ENCODE measurements around the gene RCAN1.
"Not testable (repeated sequence)": the region's sequence is repeated elsewhere in the genome, so short reads cannot be mapped to it uniquely, and the experiment has no call there.

Gene RCAN1

DNA sequence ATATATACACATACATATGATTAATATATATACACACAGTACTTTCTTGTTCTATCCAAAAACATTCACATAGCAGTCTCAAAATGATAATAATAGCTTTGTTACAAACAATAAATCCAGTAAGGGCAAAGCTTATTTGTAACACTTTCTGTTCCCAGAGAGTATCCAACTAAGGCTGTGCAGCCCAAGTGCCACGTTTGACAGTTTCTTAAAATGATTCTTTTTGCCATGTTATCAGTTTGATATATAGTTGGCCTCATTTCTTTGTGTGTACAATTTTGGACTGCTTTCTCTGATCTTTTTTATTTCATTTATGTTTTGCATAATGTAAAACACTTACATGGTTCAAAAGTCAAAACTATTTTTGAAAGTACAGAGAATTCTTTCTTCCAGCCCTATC, 114.7 kb downstream of the RCAN1 start:
- Histone ChIP-seq H3K27me3 (ENCODE audit: insufficient read depth, low read length) (peaks cover 80% of the 10 kb centered on the region), H2AFZ (ENCODE audit: low read length, unreplicated experiment) (no peak overlapping the region), H3K27ac (ENCODE audit: low read depth, low read length) (no peak overlapping the region), H3K36me3 (ENCODE audit: insufficient read depth, low read length) (no peaks in the 10 kb centered on the region), H3K4me3 (ENCODE audit: low read depth, low read length) (no peak overlapping the region), H3K79me2 (ENCODE audit: control insufficient read depth, insufficient read depth, low read length, unreplicated experiment) (no peaks in the 10 kb centered on the region), H3K4me1 (ENCODE audit: control insufficient read depth, insufficient read depth, low read length, unreplicated experiment) (no peaks in the 10 kb centered on the region)

DNA sequence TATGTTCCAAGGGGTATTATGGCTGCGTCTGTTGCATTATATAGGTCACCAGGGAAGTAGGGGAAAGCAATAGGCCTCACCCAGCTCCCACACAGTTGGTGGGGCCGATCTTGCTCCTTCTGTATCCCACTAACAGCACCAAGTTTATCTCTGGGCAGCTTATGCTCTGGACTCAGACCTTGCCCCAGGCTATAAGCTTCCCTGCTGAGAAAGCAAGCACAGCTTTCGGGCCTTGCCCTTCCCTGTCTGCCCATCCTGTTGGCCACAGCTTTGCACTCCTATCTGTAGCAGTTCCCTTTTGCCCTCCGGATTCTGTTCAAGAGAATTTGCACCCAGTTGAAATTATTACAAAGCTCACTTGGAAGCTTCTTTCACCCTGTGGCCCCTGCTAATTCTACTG, 115.8 kb downstream of the RCAN1 start:
- no peaks in the 10 kb centered on the region for H3K4me1 ChIP-seq (ENCODE audit: control insufficient read depth, insufficient read depth, low read length, unreplicated experiment)

DNA sequence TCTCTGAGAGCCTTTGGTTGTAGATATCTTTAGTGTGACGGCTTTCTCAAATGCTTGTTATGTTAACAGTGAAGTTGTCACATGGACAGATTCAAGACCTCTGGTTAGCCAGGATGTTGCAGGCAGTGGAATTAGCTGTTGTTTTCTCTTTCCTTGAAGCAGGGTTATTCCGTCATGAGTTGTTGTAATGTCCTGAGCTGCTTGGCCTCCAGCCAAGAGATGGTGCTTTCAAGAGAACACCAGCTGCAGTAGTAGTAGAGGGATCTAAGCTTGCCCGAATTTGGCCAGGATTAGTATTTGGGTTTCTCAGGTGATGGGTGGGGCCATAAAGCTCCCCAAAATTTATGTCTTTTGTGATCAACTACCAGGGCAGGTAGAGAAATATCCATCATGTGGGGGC, 116.3 kb downstream of the RCAN1 start:
- H3K27ac ChIP-seq (ENCODE audit: low read depth, low read length): no peak overlapping the region
- no peaks in the 10 kb centered on the region for H3K36me3 ChIP-seq (ENCODE audit: insufficient read depth, low read length)
- no peaks in the 10 kb centered on the region for H3K79me2 ChIP-seq (ENCODE audit: control insufficient read depth, insufficient read depth, low read length, unreplicated experiment)
- peaks cover 69% of the 10 kb centered on the region for H3K27me3 ChIP-seq (ENCODE audit: insufficient read depth, low read length)
- H3K4me1 ChIP-seq (ENCODE audit: control insufficient read depth, insufficient read depth, low read length, unreplicated experiment): no peaks in the 10 kb centered on the region
- no peak overlapping the region for H3K4me3 ChIP-seq (ENCODE audit: low read depth, low read length)
- no peak overlapping the region for H2AFZ ChIP-seq (ENCODE audit: low read length, unreplicated experiment)

More for the DNA sequence above, 115.8 kb downstream of the RCAN1 start:
- Histone ChIP-seq H3K27ac (ENCODE audit: low read depth, low read length) (no peak overlapping the region), H2AFZ (ENCODE audit: low read length, unreplicated experiment) (no peak overlapping the region), H3K79me2 (ENCODE audit: control insufficient read depth, insufficient read depth, low read length, unreplicated experiment) (no peaks in the 10 kb centered on the region), H3K36me3 (ENCODE audit: insufficient read depth, low read length) (no peaks in the 10 kb centered on the region), H3K27me3 (ENCODE audit: insufficient read depth, low read length) (peaks cover 74% of the 10 kb centered on the region), H3K4me3 (ENCODE audit: low read depth, low read length) (no peak overlapping the region)

DNA sequence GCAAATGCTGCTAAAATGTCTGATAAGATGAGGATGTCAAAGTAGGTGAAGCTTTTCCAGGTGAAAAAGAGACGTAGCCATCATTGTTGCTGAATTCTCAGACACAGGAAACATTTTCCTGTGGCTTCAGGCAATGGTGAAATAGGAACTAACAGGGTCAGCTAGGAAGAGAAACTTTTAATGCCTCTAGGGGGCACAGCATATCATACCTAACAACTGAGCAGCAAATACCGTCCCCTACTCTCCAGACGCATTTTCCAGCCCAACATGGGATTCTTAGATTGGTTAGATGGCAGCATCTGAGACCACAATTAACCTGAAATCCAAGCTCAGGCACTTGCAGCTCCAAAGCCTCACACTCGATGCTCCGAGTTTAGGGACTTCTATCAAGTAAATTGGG, 131.1 kb downstream of the RCAN1 start:
- H3K4me1 ChIP-seq (ENCODE audit: control insufficient read depth, insufficient read depth, low read length, unreplicated experiment); H3K27ac ChIP-seq (ENCODE audit: low read depth, low read length); H2AFZ ChIP-seq (ENCODE audit: low read length, unreplicated experiment); H3K36me3 ChIP-seq (ENCODE audit: insufficient read depth, low read length); H3K4me3 ChIP-seq (ENCODE audit: low read depth, low read length); H3K27me3 ChIP-seq (ENCODE audit: insufficient read depth, low read length); H3K79me2 ChIP-seq (ENCODE audit: control insufficient read depth, insufficient read depth, low read length, unreplicated experiment): not testable (repeated sequence)

DNA sequence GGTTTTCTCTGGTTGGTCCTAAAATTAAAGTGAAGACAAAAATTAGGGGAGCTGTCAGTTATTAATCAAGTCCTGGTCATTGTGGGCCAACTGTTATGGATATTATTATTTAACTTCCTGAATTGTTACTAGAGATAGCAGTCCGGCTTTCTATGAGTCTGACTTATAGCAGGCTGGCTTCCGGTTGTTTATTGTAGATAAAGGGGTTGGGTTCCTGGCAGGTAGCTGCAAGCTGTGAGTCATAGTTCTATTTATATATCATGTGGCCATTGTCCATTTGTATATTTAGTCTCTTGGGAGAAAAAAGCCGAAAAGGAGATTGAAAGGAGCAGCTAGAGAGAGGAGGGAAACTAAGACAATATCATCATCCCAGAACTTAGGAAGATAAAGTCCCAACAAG, 131.5 kb downstream of the RCAN1 start:
- not testable (repeated sequence) for H3K79me2 ChIP-seq (ENCODE audit: control insufficient read depth, insufficient read depth, low read length, unreplicated experiment); H3K27ac ChIP-seq (ENCODE audit: low read depth, low read length); H3K4me1 ChIP-seq (ENCODE audit: control insufficient read depth, insufficient read depth, low read length, unreplicated experiment); H3K27me3 ChIP-seq (ENCODE audit: insufficient read depth, low read length); H3K4me3 ChIP-seq (ENCODE audit: low read depth, low read length); H2AFZ ChIP-seq (ENCODE audit: low read length, unreplicated experiment); H3K36me3 ChIP-seq (ENCODE audit: insufficient read depth, low read length)

DNA sequence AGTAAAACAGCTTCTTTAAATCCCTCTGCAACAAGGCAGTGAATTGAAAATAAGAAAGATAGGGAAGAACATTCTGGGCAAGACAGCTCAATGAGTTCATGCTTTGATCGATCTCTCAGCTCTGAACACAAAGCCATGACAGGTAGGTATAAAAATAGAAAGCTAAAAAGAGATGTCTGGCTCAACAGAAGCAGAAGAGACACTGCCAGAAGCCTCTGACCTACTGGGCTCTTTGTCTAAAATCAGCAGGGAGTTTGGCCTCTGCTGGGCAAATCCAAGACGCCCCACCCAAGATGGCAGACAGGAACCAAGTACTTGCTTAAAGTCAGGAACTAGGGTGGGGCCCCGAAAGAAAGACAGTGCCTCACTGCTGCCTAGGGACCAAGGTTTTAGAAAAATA, 147.6 kb downstream of the RCAN1 start:
- not testable (repeated sequence) for H3K79me2 ChIP-seq (ENCODE audit: control insufficient read depth, insufficient read depth, low read length, unreplicated experiment); H3K27ac ChIP-seq (ENCODE audit: low read depth, low read length); H3K36me3 ChIP-seq (ENCODE audit: insufficient read depth, low read length); H3K27me3 ChIP-seq (ENCODE audit: insufficient read depth, low read length); H3K4me3 ChIP-seq (ENCODE audit: low read depth, low read length); H3K4me1 ChIP-seq (ENCODE audit: control insufficient read depth, insufficient read depth, low read length, unreplicated experiment); H2AFZ ChIP-seq (ENCODE audit: low read length, unreplicated experiment)

All from ACC112 (cell line).